ENCODE measurements around the gene AGK.

DNA sequence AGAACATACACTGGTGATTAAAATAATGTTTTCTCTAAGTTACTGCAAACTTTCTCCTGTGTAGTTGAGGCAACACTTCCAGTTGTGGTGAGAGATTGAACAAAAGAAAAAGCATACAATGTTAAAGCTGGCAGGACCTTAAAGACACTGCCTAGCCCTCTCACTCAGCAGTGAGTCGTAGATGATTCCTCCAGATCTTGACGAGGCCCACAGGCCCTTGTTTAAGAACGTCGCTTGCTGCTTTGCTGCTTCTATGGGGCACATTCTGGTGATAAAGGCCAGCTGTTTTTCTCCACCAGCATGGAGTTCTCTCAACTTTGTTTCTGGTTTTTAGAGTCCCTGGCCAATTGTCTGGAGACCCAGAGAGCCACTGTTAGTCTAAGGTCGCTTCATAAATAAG lies 153.5 kb downstream of the AGK start:
- no peak for TF ChIP-seq EZH2 (IDR thresholded peaks at IDR 0.05; ENCODE audit: borderline replicate concordance, low read depth, low read length, poor library complexity, severe bottlenecking)
- TF ChIP-seq, protein P1, sequence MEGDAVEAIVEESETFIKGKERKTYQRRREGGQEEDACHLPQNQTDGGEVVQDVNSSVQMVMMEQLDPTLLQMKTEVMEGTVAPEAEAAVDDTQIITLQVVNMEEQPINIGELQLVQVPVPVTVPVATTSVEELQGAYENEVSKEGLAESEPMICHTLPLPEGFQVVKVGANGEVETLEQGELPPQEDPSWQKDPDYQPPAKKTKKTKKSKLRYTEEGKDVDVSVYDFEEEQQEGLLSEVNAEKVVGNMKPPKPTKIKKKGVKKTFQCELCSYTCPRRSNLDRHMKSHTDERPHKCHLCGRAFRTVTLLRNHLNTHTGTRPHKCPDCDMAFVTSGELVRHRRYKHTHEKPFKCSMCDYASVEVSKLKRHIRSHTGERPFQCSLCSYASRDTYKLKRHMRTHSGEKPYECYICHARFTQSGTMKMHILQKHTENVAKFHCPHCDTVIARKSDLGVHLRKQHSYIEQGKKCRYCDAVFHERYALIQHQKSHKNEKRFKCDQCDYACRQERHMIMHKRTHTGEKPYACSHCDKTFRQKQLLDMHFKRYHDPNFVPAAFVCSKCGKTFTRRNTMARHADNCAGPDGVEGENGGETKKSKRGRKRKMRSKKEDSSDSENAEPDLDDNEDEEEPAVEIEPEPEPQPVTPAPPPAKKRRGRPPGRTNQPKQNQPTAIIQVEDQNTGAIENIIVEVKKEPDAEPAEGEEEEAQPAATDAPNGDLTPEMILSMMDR (conservative IDR thresholded peaks at IDR 0.05; ENCODE audit: low read depth, low read length), result no peak

All from A673 (cell line).